Right lobe of liver (tissue), 4 donors: Measurements from ENCODE around the gene SLC38A8.
A peak's percentile ranks its signal among the peaks of the same experiment; 100 is the strongest.

ENCODE experiments used
- POLR2A ChIP-seq: fragments of 450-650 bp; IDR thresholded peaks from one replicate; pipeline ENCODE4 v1.6.1; 2017; ENCODE audit warnings: antibody characterized with exemption, mild to moderate bottlenecking
- TF ChIP-seq, protein P1 (sequence below), 4 donors: fragments of 200-600 bp in 3 of 4; fragments of 450-650 bp in 1 of 4; IDR thresholded peaks; one replicate each; pipeline versions ENCODE4 v1.5.1 to v1.8.0; 2016 to 2022; ENCODE audit warnings: antibody characterized with exemption in 4 of 4, mild to moderate bottlenecking in 2 of 4
- donor health status: DM: no; HTN: no; CAD: no.
- donor health status: DM: no; HTN: no; CAD: no.
- donor health status: DM: no; HTN: yes; CAD: no.

DNA sequence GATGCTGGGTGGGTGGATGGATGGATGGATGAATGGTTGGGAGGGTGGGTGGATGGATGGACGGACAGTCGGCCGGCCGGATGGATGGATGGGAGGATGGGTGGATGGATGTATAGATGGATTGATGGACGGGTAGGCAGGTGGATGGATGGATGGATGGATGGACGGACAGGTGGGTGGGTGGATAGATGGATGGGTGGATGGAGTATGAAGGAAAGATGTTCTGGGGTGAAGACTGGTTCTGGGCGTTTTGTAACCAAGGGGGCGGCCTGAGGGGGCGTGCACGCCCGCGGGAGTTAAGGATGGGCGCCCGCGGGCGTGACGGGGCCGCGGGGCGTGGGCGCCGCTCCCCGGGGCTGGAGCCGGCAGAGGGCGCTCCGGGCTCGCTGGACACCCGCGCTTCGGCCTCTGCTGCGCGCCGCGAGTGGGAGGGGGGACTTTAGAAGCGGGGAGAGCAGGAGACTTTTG lies 74.7 kb downstream of the SLC38A8 start, which contains the start of gene NECAB2:
- no peak for TF ChIP-seq POLR2A
- TF ChIP-seq, protein P1, sequence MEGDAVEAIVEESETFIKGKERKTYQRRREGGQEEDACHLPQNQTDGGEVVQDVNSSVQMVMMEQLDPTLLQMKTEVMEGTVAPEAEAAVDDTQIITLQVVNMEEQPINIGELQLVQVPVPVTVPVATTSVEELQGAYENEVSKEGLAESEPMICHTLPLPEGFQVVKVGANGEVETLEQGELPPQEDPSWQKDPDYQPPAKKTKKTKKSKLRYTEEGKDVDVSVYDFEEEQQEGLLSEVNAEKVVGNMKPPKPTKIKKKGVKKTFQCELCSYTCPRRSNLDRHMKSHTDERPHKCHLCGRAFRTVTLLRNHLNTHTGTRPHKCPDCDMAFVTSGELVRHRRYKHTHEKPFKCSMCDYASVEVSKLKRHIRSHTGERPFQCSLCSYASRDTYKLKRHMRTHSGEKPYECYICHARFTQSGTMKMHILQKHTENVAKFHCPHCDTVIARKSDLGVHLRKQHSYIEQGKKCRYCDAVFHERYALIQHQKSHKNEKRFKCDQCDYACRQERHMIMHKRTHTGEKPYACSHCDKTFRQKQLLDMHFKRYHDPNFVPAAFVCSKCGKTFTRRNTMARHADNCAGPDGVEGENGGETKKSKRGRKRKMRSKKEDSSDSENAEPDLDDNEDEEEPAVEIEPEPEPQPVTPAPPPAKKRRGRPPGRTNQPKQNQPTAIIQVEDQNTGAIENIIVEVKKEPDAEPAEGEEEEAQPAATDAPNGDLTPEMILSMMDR (IDR thresholded peaks at IDR 0.05): peak; percentile 35 to 69 (median 47)
